GM19099 (cell line): ENCODE measurements around the gene PTH1R.

Source experiments
- POLR2A ChIP-seq: IDR thresholded peaks from 3 replicates; pipeline ENCODE4 v1.6.1; 2011; ENCODE audit warnings: low read depth; ENCODE audit not compliant: insufficient read length; ENCODE audit errors: extremely low read depth

The PTH1R gene

GRCh38 chr3:46942076-46942475, 64.6 kb downstream of the PTH1R start:
- TF ChIP-seq POLR2A: no peak

GRCh38 chr3:46942481-46943236, 65.1 kb downstream of the PTH1R start:
- TF ChIP-seq POLR2A: no peak

- TF ChIP-seq POLR2A: no peak
Observed at GRCh38 chr3:46943237-46944187, 66.0 kb downstream of the PTH1R start.

- TF ChIP-seq POLR2A: no peak
Observed at GRCh38 chr3:46944191-46944590, 66.7 kb downstream of the PTH1R start.

GRCh38 chr3:46946416-46946815, 68.9 kb downstream of the PTH1R start:
- no peak for TF ChIP-seq POLR2A

GRCh38 chr3:46946856-46947545, 69.5 kb downstream of the PTH1R start:
- TF ChIP-seq POLR2A: no peak

- no peak for TF ChIP-seq POLR2A
Observed at GRCh38 chr3:46947546-46947901, 70.0 kb downstream of the PTH1R start.

- TF ChIP-seq POLR2A: no peak
Observed at GRCh38 chr3:46947981-46948791, 70.7 kb downstream of the PTH1R start.

- no peak for TF ChIP-seq POLR2A
Observed at GRCh38 chr3:46948830-46949671, 71.5 kb downstream of the PTH1R start.

- no peak for TF ChIP-seq POLR2A
Observed at GRCh38 chr3:46950177-46950576, 72.7 kb downstream of the PTH1R start.

GRCh38 chr3:46950650-46951241, 73.2 kb downstream of the PTH1R start:
- no peak for TF ChIP-seq POLR2A

- no peak for TF ChIP-seq POLR2A
Observed at GRCh38 chr3:46952813-46953212, 75.3 kb downstream of the PTH1R start.
